ENCODE measurements around the gene TLE4. TPM values are rescaled to one million over a fixed set of nuclear protein-coding genes. Genes with fewer than 3 reads are reported as not detected.

Gene TLE4
- polyA plus RNA-seq, 1 of the 3 experiments (the other 2 are of a cell fraction), result 40.4 TPM

DNA sequence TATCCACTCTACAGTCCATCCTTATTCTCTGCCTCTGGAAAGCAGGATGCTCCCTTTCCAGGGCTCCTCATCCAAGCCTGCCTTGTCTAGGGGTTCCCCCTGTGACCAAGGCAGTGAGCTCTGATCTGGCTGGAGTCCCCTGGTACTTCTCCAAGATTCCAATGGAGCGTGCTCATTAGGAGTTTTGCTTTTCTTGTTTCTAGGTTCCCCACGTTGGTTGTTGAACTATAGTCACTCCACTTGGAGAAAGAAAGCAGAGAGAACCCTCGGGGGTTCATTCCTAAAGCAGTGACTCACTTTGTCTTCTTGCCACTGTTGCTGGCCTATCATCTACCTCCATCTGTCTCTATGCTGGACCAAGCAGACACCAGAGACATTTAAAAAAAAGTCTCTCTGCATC lies 192.6 kb downstream of the TLE4 start:
- H3F3A ChIP-seq (replicated peaks; ENCODE audit: insufficient read depth), result peaks cover 7% of the 10 kb centered on the region
- peak; percentile 3 for DNase-seq
- no peaks in the 10 kb centered on the region for H3K27me3 ChIP-seq (ENCODE audit: insufficient read depth)
- WGBS (ENCODE audit: low lambda C conversion rate), result 9% methylated on average over 3 of the region's 3 CpGs
- peak overlapping the region in 1 of 2 experiments; percentile 58; a peak in 1 of 4 replicates for H3K27ac ChIP-seq (ENCODE audit: low read depth in 2 of 2, low read length in 1 of 2)
- no peaks in the 10 kb centered on the region for H4K20me1 ChIP-seq (ENCODE audit: insufficient read depth)
- H3K79me2 ChIP-seq (ENCODE audit: insufficient read depth), result no peaks in the 10 kb centered on the region
- no peaks in the 10 kb centered on the region for H3K9me2 ChIP-seq
- peaks cover 2 to 6% of the 10 kb centered on the region in 2 experiments; a peak in 1 of 4 replicates for H3K4me1 ChIP-seq (ENCODE audit: control insufficient read depth in 1 of 2, insufficient read depth in 2 of 2, low read depth in 1 of 2, low read length in 1 of 2)
- H2AFZ ChIP-seq (ENCODE audit: low read depth), result peak overlapping the region; percentile 10; the same call in 1 of the 2 replicates
- peak overlapping the region; percentile 45; the same call in 1 of the 2 replicates for H3K4me2 ChIP-seq
- no peaks in the 10 kb centered on the region for H3K36me3 ChIP-seq (replicated peaks in 1 of 2; ENCODE audit: control insufficient read depth in 1 of 2, insufficient read depth in 2 of 2, low read length in 1 of 2)
- H3K4me3 ChIP-seq (ENCODE audit: low read depth in 2 of 2, low read length in 1 of 2), result no peak overlapping the region
- ChIA-PET POLR2A (no interaction called here), CTCF (no interaction called here)
- no peak overlapping the region for H3K9ac ChIP-seq
- H3K9me3 ChIP-seq, result no peaks in the 10 kb centered on the region
- TF ChIP-seq RAD21 (IDR thresholded peaks at IDR 0.05; ENCODE audit: low read length), result no peak
- TF ChIP-seq NFIC (IDR thresholded peaks at IDR 0.05; ENCODE audit: borderline replicate concordance), result peak; percentile 75
- TF ChIP-seq PBX3 (IDR thresholded peaks at IDR 0.05), result peak; percentile 68
- TF ChIP-seq POLR2AphosphoS5 (IDR thresholded peaks at IDR 0.05; ENCODE audit: low read depth, low read length), result no peak
- peak; percentile 70 for TF ChIP-seq FOSL2 (IDR thresholded peaks at IDR 0.05; ENCODE audit: borderline replicate concordance, low read depth)
- no peak for TF ChIP-seq USF2 (IDR thresholded peaks at IDR 0.05; ENCODE audit: borderline replicate concordance, low read depth, low read length)
- TF ChIP-seq ELF1 (IDR thresholded peaks at IDR 0.05), result no peak
- TF ChIP-seq JUND (IDR thresholded peaks at IDR 0.05), result peak; percentile 79
- no peak for TF ChIP-seq CHD2 (IDR thresholded peaks at IDR 0.05; ENCODE audit: low read length, partially characterized antibody)
- peak; percentile 77 for TF ChIP-seq TCF12 (IDR thresholded peaks at IDR 0.05)
- TF ChIP-seq FOXM1 (IDR thresholded peaks at IDR 0.05; ENCODE audit: low read depth), result no peak
- TF ChIP-seq CTCF (IDR thresholded peaks at IDR 0.05), result no peak
- TF ChIP-seq TAF1 (IDR thresholded peaks at IDR 0.05; ENCODE audit: borderline replicate concordance, low read depth, low read length), result no peak
- TF ChIP-seq USF1 (IDR thresholded peaks at IDR 0.05; ENCODE audit: borderline replicate concordance, low read depth), result no peak
- TF ChIP-seq FOXJ3 (CRISPR knock-in tag; IDR thresholded peaks at IDR 0.05), result no peak
- peak in 1 of 2 experiments; percentile 76; a peak in 2 of 4 replicates for TF ChIP-seq EP300 (IDR thresholded peaks at IDR 0.05; ENCODE audit: borderline replicate concordance in 1 of 2, low read depth in 1 of 2, low read length in 1 of 2)
- TF ChIP-seq GABPA (IDR thresholded peaks at IDR 0.05; ENCODE audit: low read depth), result no peak
- no peak for TF ChIP-seq SIN3A (IDR thresholded peaks at IDR 0.05; ENCODE audit: borderline replicate concordance, low read depth, low read length)
- TF ChIP-seq EZH2phosphoT487 (IDR thresholded peaks at IDR 0.05; ENCODE audit: borderline replicate concordance, low read depth), result no peak
- no peak for TF ChIP-seq MEF2A (IDR thresholded peaks at IDR 0.05; ENCODE audit: borderline replicate concordance, low read depth)
- no peak for TF ChIP-seq RCOR1 (IDR thresholded peaks at IDR 0.05; ENCODE audit: low read length)
- 0 out of 2 replicates have a peak, but pooled peaks have one; percentile 32 for TF ChIP-seq RXRA (IDR thresholded peaks at IDR 0.05; ENCODE audit: borderline replicate concordance, low read depth)
- TF ChIP-seq ZBTB33 (IDR thresholded peaks at IDR 0.05; ENCODE audit: borderline replicate concordance, low read depth), result no peak
- 0 out of 2 replicates have a peak, but pooled peaks have one; percentile 40 for TF ChIP-seq TEAD4 (IDR thresholded peaks at IDR 0.05; ENCODE audit: borderline replicate concordance, insufficient read depth)
- TF ChIP-seq REST (IDR thresholded peaks at IDR 0.05; ENCODE audit: low read depth, low read length), result 0 out of 2 replicates have a peak, but pooled peaks have one; percentile 4

Data from SK-N-SH (cell line).